Measurements from ENCODE around the gene ALB. TPM values are rescaled to one million over a fixed set of nuclear protein-coding genes. Genes with fewer than 3 reads are reported as not detected.

The ALB gene
- total RNA-seq, 3 donors from 2014 or later: 13.8 to 22.6 (median 18.3) TPM

DNA sequence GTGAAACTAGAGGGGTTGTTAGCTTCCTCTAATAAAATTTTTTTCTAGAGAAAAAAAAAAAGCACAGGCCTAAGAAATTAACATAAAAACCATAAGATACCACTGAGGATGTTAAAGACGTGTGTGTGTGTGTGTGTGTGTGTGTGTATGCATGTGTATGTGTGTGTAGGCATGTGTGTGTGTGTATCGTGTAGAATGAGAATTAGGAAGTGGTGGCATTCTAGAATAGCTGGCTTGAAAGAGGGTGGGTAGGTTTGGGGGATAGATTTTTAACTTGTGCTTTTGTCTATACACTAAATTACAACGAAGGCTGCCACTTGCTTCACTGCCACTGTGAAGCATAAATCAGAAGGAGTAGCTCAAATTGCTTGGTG lies 54.9 kb downstream of the ALB start:
- H3K9me3 Mint-ChIP-seq: no peaks in the 10 kb centered on the region
- ATAC-seq: no peak

DNA sequence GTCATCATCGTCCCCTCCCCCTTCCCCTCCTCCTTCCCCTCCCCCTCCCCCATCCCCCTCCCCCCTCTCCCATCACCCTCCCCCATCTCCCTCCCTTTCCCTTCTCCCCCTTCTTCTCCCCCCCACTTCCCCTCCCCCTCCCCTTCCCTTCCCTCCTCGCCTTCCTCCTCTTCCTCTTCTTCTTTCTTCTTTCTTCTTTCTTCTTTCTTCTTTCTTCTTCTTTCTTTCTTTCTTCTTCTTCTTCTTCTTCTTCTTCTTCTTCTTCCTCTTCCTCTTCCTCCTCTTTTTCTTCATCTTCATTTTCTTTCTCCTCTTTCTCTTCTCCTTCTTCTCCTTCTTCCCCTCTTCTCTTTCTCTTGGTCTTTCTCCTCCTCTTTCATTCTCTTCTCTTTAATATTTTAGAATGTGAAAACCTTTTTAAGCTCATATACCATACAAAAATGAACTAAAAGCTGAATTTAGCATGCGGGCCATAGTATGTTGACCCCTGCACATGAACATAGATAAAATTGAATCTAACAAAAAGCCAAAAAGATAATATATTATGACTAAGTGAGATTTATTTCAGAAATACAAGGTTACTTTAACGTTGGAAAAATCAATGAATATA lies 56.9 kb downstream of the ALB start:
- Mint-ChIP-seq H3K4me1 (ENCODE audit: low read depth) (no peaks in the 10 kb centered on the region), H3K27me3 (ENCODE audit: low read depth) (peaks cover 8% of the 10 kb centered on the region)
- ATAC-seq: no peak

More for the DNA sequence above, 54.9 kb downstream of the ALB start:
- Mint-ChIP-seq H3K36me3 (ENCODE audit: insufficient read depth) (no peaks in the 10 kb centered on the region), H3K4me1 (ENCODE audit: low read depth) (no peaks in the 10 kb centered on the region), H3K27me3 (ENCODE audit: low read depth) (peaks cover 8% of the 10 kb centered on the region), H3K4me3 (no peak overlapping the region)
- no peak for DNase-seq

GRCh38 chr4:73468170-73468569 lies 64.1 kb downstream of the ALB start:
- no peaks in the 10 kb centered on the region for H3K27me3 Mint-ChIP-seq (ENCODE audit: low read depth)
- H3K4me3 Mint-ChIP-seq: no peak overlapping the region
- H3K9me3 Mint-ChIP-seq: peaks cover 8% of the 10 kb centered on the region
- ATAC-seq: no peak
- H3K4me1 Mint-ChIP-seq (ENCODE audit: low read depth): no peaks in the 10 kb centered on the region
- H3K36me3 Mint-ChIP-seq (ENCODE audit: insufficient read depth): no peaks in the 10 kb centered on the region
- no peak for DNase-seq

More for the DNA sequence above, 56.9 kb downstream of the ALB start:
- Mint-ChIP-seq H3K9me3 (no peaks in the 10 kb centered on the region), H3K36me3 (ENCODE audit: insufficient read depth) (no peaks in the 10 kb centered on the region), H3K4me3 (no peak overlapping the region)
- DNase-seq: no peak

DNA sequence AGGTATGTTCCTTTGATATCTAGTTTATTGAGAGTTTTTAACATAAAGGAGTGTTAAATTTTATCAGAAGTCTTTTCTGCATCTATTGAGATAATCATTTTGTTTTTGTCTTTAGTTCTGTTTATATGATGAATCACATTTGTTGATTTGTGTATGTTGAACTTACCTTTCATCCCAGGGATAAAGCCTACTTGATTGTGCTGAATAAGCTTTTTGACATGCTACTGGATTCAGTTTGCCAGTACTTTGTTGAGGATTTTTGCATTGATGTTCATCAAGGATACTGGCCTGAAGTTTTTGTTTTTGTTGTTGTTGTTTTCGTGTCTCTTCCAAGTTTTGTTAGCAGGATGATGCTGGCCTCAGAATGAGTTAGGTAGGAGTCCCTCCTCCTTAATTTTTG lies 66.6 kb downstream of the ALB start:
- DNase-seq (no peak), ATAC-seq (no peak)
- H3K4me3 Mint-ChIP-seq: no peak overlapping the region
- peaks cover 11% of the 10 kb centered on the region for H3K9me3 Mint-ChIP-seq
- no peaks in the 10 kb centered on the region for H3K36me3 Mint-ChIP-seq (ENCODE audit: insufficient read depth)
- H3K4me1 Mint-ChIP-seq (ENCODE audit: low read depth): no peaks in the 10 kb centered on the region
- no peaks in the 10 kb centered on the region for H3K27me3 Mint-ChIP-seq (ENCODE audit: low read depth)

Other genes with a start within 250 kb of the ALB start
- 10 to 100 TPM; 65.7 to 66.2 (median 66.1) TPM for gene ANKRD17, start 145.5 kb upstream of the ALB start, total RNA-seq
- 1 to 10 TPM in 1 of 3 donors, under 1 TPM in 2; 0.68 to 1.2 (median 0.95) TPM for gene AFP, start 31.9 kb downstream of the ALB start, total RNA-seq
- not detected for gene AFM, start 77.5 kb downstream of the ALB start, total RNA-seq
- not detected for gene RASSF6, start 216.1 kb downstream of the ALB start, total RNA-seq

All from activated T-cell treated with anti-CD3 and anti-CD28 coated beads, Interleukin-2, amount 50 U/mL, for 4 hours (primary cell).